Calu3 (cell line): ENCODE measurements around the gene ASPHD1. TPM values are rescaled to one million over a fixed set of nuclear protein-coding genes. Genes with fewer than 3 reads are reported as not detected.
A peak's percentile ranks its signal among the peaks of the same experiment; 100 is the strongest.

Source experiments
- BruUV-seq: library from RNA; stranded (reverse); fragments of 400-500 nt; replicated peaks from 2 replicates; lab custom pipeline; 2021; lab: Mats Ljungman, UMichigan
- CTCF ChIA-PET: fragments of 300-600 bp; sonication (Branson Sonifier 250); formaldehyde crosslinking; loops from one replicate; lab custom pipeline; 2022; ENCODE audit warnings: antibody characterized with exemption; lab: Charles Lee
- DNase-seq: peaks from one replicate; pipeline ENCODE4 v3.0.0; 2022
- H3K27ac Mint-ChIP-seq: one replicate; pipeline ENCODE4 v1.8.0; 2022; ENCODE audit warnings: mixed read lengths; ENCODE audit not compliant: unreplicated experiment
- H3K27me3 Mint-ChIP-seq: one replicate; pipeline ENCODE4 v1.8.0; 2022; ENCODE audit warnings: mixed read lengths; ENCODE audit not compliant: unreplicated experiment
- H3K36me3 Mint-ChIP-seq: one replicate; pipeline ENCODE4 v1.8.0; 2022; ENCODE audit warnings: mild to moderate bottlenecking, moderate library complexity, mixed read lengths; ENCODE audit not compliant: insufficient read depth, unreplicated experiment
- H3K4me1 Mint-ChIP-seq: one replicate; pipeline ENCODE4 v1.8.0; 2022; ENCODE audit warnings: mild to moderate bottlenecking, low read depth, mixed read lengths; ENCODE audit not compliant: unreplicated experiment
- H3K4me3 Mint-ChIP-seq: one replicate; pipeline ENCODE4 v1.8.0; 2022; ENCODE audit warnings: mild to moderate bottlenecking, low read depth, moderate library complexity, mixed read lengths; ENCODE audit not compliant: unreplicated experiment
- H3K9me3 Mint-ChIP-seq: one replicate; pipeline ENCODE4 v1.8.0; 2022; ENCODE audit warnings: low read depth, mixed read lengths; ENCODE audit not compliant: unreplicated experiment
- CTCF ChIP-seq: fragments of 200-600 bp; IDR thresholded peaks from one replicate; pipeline ENCODE4 v1.8.0; 2022; ENCODE audit warnings: antibody characterized with exemption; ENCODE audit not compliant: unreplicated experiment
- intact Hi-C: fragments of 100-400 bp; cut with micrococcal nuclease; formaldehyde crosslinking; loops from one replicate; pipeline ENCODE4 v1.10.0; 2022; ENCODE audit not compliant: unreplicated experiment
- total RNA-seq: library from RNA; stranded (reverse); gene quantifications from 2 replicates; pipeline ENCODE4 v1.2.3, GENCODE V29; 2022

Gene ASPHD1
- total RNA-seq, 1 experiment from 2014 or later: 54.1 TPM

GRCh38 chr16:29899516-29900101, 679 bp upstream of the ASPHD1 start, which contains the start of gene SEZ6L2:
TSS of gene SEZ6L2 (minus strand) at chr16:29899550. CDS start at chr16:29899019, 531 bp downstream.
- DNase-seq: peak; percentile 96
- peak; percentile 75 for TF ChIP-seq CTCF
- Mint-ChIP-seq H3K27ac (peak within 1 kb of the TSS; percentile 95), H3K27me3 (no peaks in the 10 kb centered on the region), H3K4me1 (peaks cover 24% of the 10 kb centered on the region), H3K36me3 (peaks cover 47% of the 10 kb centered on the region), H3K9me3 (no peaks in the 10 kb centered on the region), H3K4me3 (peak within 1 kb of the TSS; percentile 89)
- intact Hi-C loops: loop anchor here (2.0 to 10.0 kb wide), 4 partner anchors 15 to 105 kb away; partner anchors contain the start of genes CDIPT and MVP
- BruUV-seq: no TSS peak
- CTCF ChIA-PET: interaction anchor here (0.6 to 2.5 kb wide), 23 partner anchors 10 to 967 kb away, joined by 3 to 11 read pairs (median 4); partner anchors contain the start of genes KCTD13, KIF22, PAGR1 and TAOK2

- Mint-ChIP-seq H3K27ac (peak overlapping the region; percentile 95), H3K4me3 (peak overlapping the region; percentile 89), H3K27me3 (no peaks in the 10 kb centered on the region), H3K9me3 (no peaks in the 10 kb centered on the region), H3K36me3 (peaks cover 62% of the 10 kb centered on the region), H3K4me1 (peaks cover 24% of the 10 kb centered on the region)
- TF ChIP-seq CTCF: no peak
- no TSS peak for BruUV-seq
- intact Hi-C loops: loop anchor here (2.0 to 10.0 kb wide), 2 partner anchors 14 to 76 kb away; partner anchors contain the start of gene MVP
- DNase-seq: no peak
- CTCF ChIA-PET: interaction anchor here (0.5 to 2.6 kb wide), 17 partner anchors 10 to 886 kb away, joined by 3 to 13 read pairs (median 4); partner anchors contain the start of genes ALDOA, TAOK2, TLCD3B and TMEM219
These were observed 759 bp downstream of the ASPHD1 start for GRCh38 chr16:29900888-29901606.

- Mint-ChIP-seq H3K36me3 (peaks cover 67% of the 10 kb centered on the region), H3K9me3 (no peaks in the 10 kb centered on the region), H3K4me3 (peak overlapping the region; percentile 89), H3K4me1 (peaks cover 24% of the 10 kb centered on the region), H3K27me3 (no peaks in the 10 kb centered on the region), H3K27ac (peak overlapping the region; percentile 61)
- DNase-seq: no peak
- CTCF ChIA-PET: interaction anchor here (0.6 to 2.6 kb wide), 6 partner anchors 9 to 740 kb away, joined by 3 to 13 read pairs (median 4); partner anchors contain the start of gene TMEM219
- TF ChIP-seq CTCF: no peak
- intact Hi-C loops: loop anchor here (2.0 to 10.0 kb wide), 2 partner anchors 13 to 77 kb away; partner anchors contain the start of gene MVP
- no TSS peak for BruUV-seq
These were observed 1.3 kb downstream of the ASPHD1 start for GRCh38 chr16:29901607-29901945.

- Mint-ChIP-seq H3K27me3 (no peaks in the 10 kb centered on the region), H3K27ac (peak overlapping the region; percentile 3), H3K4me3 (peak overlapping the region; percentile 21), H3K9me3 (no peaks in the 10 kb centered on the region), H3K36me3 (peaks cover 82% of the 10 kb centered on the region), H3K4me1 (peaks cover 20% of the 10 kb centered on the region)
- no peak for TF ChIP-seq CTCF
- BruUV-seq: TSS peak; percentile 70
- DNase-seq: no peak
- CTCF ChIA-PET: no interaction called here
- intact Hi-C loops: loop anchor here (10.0 kb wide), 1 partner anchor 79 kb away; the partner anchor contains the start of gene MVP
These were observed 3.3 kb downstream of the ASPHD1 start for GRCh38 chr16:29903590-29903989.
